MM.1S (cell line): ENCODE results near the gene SMARCD3.

Experiments
- EZH2 ChIP-seq: fragments of 300-600 bp; sonication (generic); optimal IDR thresholded peaks from 2 replicates; pipeline ENCODE3; 2017; ENCODE audit warnings: low read depth, mild to moderate bottlenecking, antibody characterized with exemption, low read length, mixed read lengths
- TF ChIP-seq, protein P1 (sequence below): fragments of 300-600 bp; sonication (generic); IDR thresholded peaks from 2 replicates; pipeline ENCODE4 v1.5.1; 2016; ENCODE audit warnings: antibody characterized with exemption, low read length, mixed read lengths

DNA sequence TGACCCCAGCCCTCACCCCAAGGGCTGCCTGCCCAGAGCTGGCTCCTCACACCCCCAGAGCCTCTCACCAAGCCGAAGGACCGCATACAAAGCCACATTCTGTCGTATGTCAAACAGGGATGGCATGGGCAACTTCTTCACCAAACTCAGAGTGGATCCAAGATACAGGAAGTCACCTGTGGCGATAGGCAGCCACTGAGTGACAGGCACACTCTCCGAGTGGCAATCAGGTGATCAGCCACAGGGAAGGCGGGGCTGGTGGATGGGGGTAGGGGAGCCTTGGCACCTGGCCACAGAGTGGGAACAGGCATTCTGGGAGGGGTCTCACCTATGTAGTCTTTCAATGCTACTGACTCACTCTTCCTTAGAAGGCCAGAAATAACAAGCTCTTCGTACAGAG, 54.3 kb downstream of the SMARCD3 start:
- TF ChIP-seq, protein P1, sequence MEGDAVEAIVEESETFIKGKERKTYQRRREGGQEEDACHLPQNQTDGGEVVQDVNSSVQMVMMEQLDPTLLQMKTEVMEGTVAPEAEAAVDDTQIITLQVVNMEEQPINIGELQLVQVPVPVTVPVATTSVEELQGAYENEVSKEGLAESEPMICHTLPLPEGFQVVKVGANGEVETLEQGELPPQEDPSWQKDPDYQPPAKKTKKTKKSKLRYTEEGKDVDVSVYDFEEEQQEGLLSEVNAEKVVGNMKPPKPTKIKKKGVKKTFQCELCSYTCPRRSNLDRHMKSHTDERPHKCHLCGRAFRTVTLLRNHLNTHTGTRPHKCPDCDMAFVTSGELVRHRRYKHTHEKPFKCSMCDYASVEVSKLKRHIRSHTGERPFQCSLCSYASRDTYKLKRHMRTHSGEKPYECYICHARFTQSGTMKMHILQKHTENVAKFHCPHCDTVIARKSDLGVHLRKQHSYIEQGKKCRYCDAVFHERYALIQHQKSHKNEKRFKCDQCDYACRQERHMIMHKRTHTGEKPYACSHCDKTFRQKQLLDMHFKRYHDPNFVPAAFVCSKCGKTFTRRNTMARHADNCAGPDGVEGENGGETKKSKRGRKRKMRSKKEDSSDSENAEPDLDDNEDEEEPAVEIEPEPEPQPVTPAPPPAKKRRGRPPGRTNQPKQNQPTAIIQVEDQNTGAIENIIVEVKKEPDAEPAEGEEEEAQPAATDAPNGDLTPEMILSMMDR, result no peak
- TF ChIP-seq EZH2, result no peak
